CD4-positive, alpha-beta T cell treated with Interleukin-2 at 100 ng/mL for 4 hours (primary cell): Measurements from ENCODE around the gene LRRC49.
"Not testable (repeated sequence)": the region's sequence is repeated elsewhere in the genome, so short reads cannot be mapped to it uniquely, and the experiment has no call there.

Source experiments
- DNase-seq: peaks from one replicate; pipeline ENCODE4 v3.0.0-alpha.2; 2020; ENCODE audit warnings: low spot score

Gene LRRC49

GRCh38 chr15:70922119-70922518, 29.5 kb downstream of the LRRC49 start:
- no peak for DNase-seq

- DNase-seq = no peak
These were observed 30.9 kb downstream of the LRRC49 start for GRCh38 chr15:70923311-70924080.

DNA sequence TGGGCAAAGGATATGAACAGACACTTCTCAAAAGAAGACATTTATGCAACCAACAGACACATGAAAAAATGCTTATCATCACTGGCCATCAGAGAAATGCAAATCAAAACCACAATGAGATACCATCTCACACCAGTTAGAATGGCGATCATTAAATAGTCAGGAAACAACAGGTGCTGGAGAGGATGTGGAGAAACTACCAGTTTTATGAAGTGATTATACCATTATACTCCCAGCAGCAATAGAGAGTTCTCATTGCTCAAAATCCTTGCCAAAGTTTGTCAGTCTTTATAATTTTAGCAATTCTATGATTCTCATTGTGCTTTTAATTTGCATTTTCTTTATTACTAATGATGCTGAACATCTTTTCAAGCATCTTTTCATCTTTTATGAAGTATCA, 34.3 kb downstream of the LRRC49 start:
- not testable (repeated sequence) for DNase-seq

DNA sequence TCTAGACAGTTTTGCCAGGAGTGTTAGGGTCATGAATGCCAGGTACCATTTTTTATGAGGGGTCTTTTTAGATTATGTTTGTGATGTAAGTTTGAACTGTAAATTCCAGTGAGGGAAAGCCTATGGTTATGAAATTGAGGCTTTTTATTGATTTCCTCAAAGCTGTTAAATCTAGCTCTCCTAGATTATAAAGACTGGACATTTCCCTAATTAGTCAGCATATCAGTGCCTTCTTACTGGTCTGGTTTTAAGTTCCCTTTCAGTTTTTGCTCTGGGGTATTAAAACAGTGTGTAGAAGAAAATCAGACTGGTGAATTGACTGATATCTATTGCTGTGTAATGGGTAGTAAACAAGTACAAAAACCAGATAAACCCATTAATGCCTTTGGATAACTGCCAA, 39.2 kb downstream of the LRRC49 start:
- no peak for DNase-seq

- no peak for DNase-seq
These were observed 39.8 kb downstream of the LRRC49 start for GRCh38 chr15:70932397-70932796.

- DNase-seq = no peak
These were observed 40.8 kb downstream of the LRRC49 start for GRCh38 chr15:70933411-70933810.

GRCh38 chr15:70935631-70936030, 43.0 kb downstream of the LRRC49 start:
- DNase-seq = no peak

- no peak for DNase-seq
These were observed 43.7 kb downstream of the LRRC49 start for GRCh38 chr15:70936326-70936725.

DNA sequence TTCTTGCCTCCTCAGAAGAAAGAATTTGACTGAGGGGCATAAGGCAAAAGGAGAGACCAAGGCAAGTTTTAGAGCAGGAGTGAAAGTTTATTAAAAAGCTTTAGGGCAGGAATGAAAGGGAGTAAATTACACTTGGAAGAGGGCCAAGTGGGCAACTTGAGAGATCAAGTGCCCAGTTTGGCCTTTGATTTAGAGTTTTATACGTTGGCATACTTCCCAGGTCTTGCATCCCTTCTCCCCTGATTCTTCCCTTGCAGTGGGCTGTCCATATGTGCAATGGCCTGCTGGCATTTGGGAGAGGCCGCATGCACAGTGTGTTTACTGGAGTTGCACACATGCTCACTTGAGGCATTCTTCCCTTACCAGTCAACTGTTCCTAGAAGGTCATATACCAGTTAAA, 50.7 kb downstream of the LRRC49 start:
- DNase-seq = not testable (repeated sequence)

DNA sequence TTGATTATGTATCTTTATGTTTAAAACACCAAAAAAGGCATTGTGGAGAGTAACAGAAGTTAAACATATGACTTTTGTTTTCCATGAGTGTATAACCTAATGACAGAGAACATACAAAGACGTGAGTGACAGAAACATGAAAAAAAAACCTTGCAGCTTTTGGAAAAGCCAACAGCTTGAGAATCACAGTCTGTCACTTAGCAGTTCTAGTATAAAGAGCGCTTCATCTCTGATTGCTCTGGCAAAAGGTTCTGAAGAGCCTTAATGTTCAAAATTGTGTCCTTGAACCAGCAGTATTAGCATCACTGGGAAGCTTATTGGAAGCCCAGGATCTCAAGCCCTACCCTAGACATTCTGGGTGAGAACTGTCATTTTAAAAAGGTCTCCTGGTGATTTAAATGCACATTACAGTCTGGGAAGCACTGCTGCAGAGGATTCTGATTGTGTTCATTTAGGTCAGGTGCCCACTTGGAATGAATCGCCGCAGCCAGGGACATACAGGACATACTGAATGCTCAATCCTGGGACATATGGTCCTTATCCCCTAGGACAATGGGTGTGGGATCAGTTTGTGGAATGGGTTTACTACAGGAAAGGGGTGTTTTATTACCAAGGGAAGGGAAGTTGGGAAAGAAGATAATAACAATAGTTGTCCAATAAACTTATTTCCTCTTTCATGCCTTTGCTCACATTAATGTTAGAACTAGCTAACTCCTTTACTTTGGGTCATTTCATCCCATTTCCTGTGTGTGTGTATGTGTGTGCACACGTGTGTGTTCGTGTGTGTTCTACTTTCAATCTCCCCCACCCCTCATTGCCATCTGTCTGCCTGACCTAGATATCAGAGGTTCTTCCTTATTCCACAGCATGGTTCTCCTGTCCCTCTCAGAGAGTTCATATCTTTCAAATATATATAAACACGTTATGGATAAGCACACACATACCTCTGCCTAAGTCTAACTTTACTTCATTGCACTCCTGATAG, 55.0 kb downstream of the LRRC49 start:
- no peak for DNase-seq

- no peak for DNase-seq
These were observed 58.3 kb downstream of the LRRC49 start for GRCh38 chr15:70950953-70951352.

DNA sequence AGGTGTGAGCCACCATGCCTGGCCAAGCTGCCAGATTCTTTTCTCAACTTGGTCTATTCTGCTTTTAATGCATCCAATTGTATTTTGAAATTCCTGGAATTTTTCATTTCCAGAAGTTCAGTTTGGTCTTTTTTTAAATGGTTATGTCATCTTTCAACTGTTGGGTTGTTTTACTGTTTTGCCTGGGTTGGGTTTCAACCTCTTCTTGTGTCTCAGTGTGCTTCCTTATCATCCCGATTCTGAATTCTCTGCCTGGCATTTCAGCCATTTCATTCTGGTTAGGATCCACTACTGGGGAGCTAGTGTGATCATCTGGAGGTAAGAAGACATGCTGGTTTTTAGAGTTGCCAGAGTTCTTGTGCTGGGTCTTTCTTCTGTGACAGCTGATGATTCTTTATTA, 61.5 kb downstream of the LRRC49 start:
- no peak for DNase-seq

- DNase-seq = no peak
These were observed 62.1 kb downstream of the LRRC49 start for GRCh38 chr15:70954733-70955132.

DNA sequence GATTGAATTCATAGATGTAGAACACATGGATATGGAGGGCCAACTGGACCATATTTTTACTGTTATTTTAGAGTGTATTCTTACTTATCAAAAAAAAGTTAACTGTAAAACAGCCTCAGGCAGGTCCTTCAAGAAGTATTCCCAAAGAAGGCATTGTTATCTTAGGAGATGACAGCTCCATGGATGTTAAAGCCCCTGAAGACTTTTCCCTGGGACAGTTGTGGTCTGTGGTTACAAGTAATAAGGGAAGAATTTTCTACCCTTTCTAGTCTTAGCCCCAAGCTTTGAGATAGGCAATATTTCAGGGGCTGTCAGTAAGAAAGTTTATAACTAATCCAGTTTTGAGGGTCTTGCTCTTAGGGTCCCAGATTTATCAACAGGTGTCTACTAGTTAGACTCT, 62.5 kb downstream of the LRRC49 start:
- DNase-seq = no peak

GRCh38 chr15:70956201-70956995, 63.8 kb downstream of the LRRC49 start:
- no peak for DNase-seq

- no peak for DNase-seq
These were observed 69.5 kb downstream of the LRRC49 start for GRCh38 chr15:70962084-70962483.

- DNase-seq = no peak
These were observed 70.6 kb downstream of the LRRC49 start for GRCh38 chr15:70963199-70963598.

DNA sequence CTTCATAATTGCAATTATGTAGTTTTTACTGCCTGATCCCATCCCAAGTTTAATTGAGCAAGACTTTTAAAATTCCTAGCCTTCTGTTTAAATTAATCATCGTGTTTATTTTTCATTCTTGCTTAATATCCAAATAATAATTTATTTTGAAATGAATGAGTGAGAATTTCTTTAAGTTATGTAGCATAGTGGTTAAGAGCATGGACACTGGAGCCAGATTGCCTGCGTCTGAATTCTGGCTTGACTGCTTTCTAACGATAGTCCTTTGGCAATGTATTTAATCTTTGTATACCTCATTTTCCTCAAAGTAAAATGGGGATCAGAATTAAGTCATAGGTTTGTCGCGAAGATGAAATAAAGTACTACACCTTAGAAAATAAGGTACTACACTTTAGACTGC, 71.4 kb downstream of the LRRC49 start:
- no peak for DNase-seq

DNA sequence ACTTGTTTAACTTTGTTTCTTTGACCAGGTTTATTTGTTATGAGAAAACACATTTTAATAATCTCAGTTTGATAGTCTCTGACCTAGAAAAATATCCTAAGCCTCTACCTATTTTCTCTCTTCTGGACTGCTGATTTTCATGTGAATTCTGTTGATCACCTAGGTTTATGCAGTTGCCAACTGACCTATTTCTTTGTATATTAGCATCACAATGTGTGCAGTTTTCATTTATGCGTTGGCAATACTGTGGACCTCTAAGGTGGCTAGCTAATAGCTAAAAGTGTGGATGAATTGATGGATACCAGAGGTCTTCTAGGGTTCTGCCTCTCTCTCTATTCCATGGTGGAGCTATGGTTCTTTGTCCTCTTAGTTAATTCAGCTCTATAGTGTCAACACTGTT, 72.1 kb downstream of the LRRC49 start:
- no peak for DNase-seq

DNA sequence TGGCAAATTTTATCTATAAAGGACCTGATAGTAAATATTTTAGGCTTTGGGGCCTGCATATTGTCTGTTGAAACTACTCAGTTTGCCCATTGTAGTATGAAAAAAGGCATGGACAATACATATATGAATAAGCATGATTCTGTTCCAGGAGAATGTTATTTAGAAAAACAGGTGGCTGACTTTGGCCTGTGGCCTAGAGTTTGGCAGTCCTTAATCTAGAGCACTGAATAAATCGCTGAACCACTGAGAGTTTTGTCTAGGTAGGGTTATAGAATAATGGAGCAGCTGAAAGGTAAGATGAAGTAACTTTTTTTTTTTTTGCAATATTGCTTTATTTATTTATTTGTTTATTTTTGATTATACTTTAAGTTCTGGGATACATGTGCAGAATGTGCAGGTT, 75.0 kb downstream of the LRRC49 start:
- no peak for DNase-seq

DNA sequence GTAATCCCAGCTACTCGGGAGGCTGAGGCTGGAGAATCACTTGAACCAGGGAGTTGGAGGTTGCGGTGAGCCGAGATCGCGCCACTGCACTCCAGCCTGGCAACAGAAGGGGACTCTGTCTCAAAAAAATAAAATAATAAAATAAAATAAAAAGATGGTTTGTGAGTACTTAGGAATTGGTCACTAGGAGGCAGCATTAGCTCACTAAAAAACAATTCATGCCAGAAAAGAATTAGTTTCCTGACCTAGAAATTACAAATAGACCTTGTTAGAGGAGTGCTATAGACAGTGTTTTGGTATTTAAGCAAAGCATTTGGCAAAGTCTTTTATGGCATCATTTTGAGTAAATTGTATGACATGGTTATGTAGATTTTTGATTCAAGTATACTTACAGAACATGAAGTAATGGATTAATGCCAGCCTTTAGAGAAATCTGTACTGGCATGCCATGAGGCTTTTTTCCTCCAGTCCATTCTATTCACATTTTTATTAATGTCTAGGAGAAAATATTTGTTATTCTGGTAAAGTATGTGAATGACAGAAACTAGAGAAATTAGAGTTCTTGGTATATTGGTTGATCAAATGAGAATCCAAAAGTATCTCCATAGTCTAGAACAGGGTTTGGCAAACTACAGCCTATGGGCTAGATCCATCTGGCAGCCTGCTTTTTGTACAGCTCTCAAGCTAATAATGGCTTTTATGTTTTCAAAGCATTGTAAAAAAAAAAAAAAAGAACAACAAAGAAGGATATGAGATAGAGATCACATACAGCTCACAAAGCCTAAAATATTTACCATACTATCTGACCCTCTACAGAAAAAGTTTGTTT, 81.6 kb downstream of the LRRC49 start:
- no peak for DNase-seq
